HepG2 (cell line): ENCODE data around the gene PDK2. TPM values are rescaled to one million over a fixed set of nuclear protein-coding genes. Genes with fewer than 3 reads are reported as not detected.

Experiments
- AGO1 ChIP-seq: fragments of 200-400 bp; formaldehyde crosslinking; IDR thresholded peaks from 2 replicates; pipeline ENCODE4 v1.6.1; 2017; ENCODE audit warnings: mild to moderate bottlenecking, low read depth, low read length, moderate library complexity; ENCODE audit not compliant: poor library complexity, severe bottlenecking
- IRF1 ChIP-seq: sonication (generic); formaldehyde crosslinking; IDR thresholded peaks from 2 replicates; pipeline ENCODE4 v1.4.0; 2020; ENCODE audit warnings: low read depth, mild to moderate bottlenecking, missing genetic modification reagents
- JUNB ChIP-seq: sonication (generic); formaldehyde crosslinking; IDR thresholded peaks from 2 replicates; pipeline ENCODE4 v1.8.0; 2022; ENCODE audit warnings: missing genetic modification reagents, mild to moderate bottlenecking, borderline replicate concordance
- KLF6 ChIP-seq: IDR thresholded peaks from 2 replicates; pipeline ENCODE4 v1.8.0; 2016; ENCODE audit warnings: missing biosample characterization, missing genetic modification reagents
- MED13 ChIP-seq: sonication (generic); formaldehyde crosslinking; IDR thresholded peaks from 2 replicates; pipeline ENCODE4 v1.5.0; 2020; ENCODE audit warnings: missing genetic modification reagents
- MLLT10 ChIP-seq: sonication (generic); formaldehyde crosslinking; IDR thresholded peaks from 2 replicates; pipeline ENCODE4 v1.4.0; 2020; ENCODE audit warnings: missing genetic modification reagents
- PAXIP1 ChIP-seq: sonication (generic); formaldehyde crosslinking; conservative IDR thresholded peaks from 2 replicates; pipeline ENCODE4 v1.4.0; 2020; ENCODE audit warnings: mild to moderate bottlenecking, missing genetic modification reagents, moderate library complexity
- SMARCC2 ChIP-seq: fragments of 450-650 bp; IDR thresholded peaks from 2 replicates; pipeline ENCODE4 v1.6.1; 2017; ENCODE audit warnings: antibody characterized with exemption, mild to moderate bottlenecking
- SRF ChIP-seq: IDR thresholded peaks from 2 replicates; pipeline ENCODE4 v1.6.1; 2011; ENCODE audit warnings: mild to moderate bottlenecking, low read depth, low read length, moderate library complexity
- STAG1 ChIP-seq: sonication (generic); formaldehyde crosslinking; IDR thresholded peaks from 2 replicates; pipeline ENCODE4 v1.4.0; 2020; ENCODE audit warnings: missing genetic modification reagents
- ZBTB1 ChIP-seq: sonication (generic); formaldehyde crosslinking; IDR thresholded peaks from 2 replicates; pipeline ENCODE4 v1.4.0; 2020; ENCODE audit warnings: missing genetic modification reagents, borderline replicate concordance
- ZFP90 ChIP-seq: sonication (generic); formaldehyde crosslinking; IDR thresholded peaks from 2 replicates; pipeline ENCODE4 v1.8.0; 2022; ENCODE audit warnings: missing genetic modification reagents, mild to moderate bottlenecking, inconsistent platforms, borderline replicate concordance
- ZFP91 ChIP-seq: sonication (generic); formaldehyde crosslinking; IDR thresholded peaks from 2 replicates; pipeline ENCODE4 v1.9.0; 2022; ENCODE audit warnings: missing genetic modification reagents, mild to moderate bottlenecking, borderline replicate concordance
- ZNF224 ChIP-seq: sonication (generic); formaldehyde crosslinking; IDR thresholded peaks from 2 replicates; pipeline ENCODE4 v1.5.0; 2020; ENCODE audit warnings: mild to moderate bottlenecking, missing genetic modification reagents
- ZNF567 ChIP-seq: sonication (generic); formaldehyde crosslinking; IDR thresholded peaks from 2 replicates; pipeline ENCODE4 v1.8.1; 2023; ENCODE audit warnings: mild to moderate bottlenecking, missing genetic modification reagents, borderline replicate concordance
- ZNF574 ChIP-seq: sonication (generic); formaldehyde crosslinking; IDR thresholded peaks from 2 replicates; pipeline ENCODE4 v1.4.0; 2020; ENCODE audit warnings: missing genetic modification reagents
- ZNF652 ChIP-seq: IDR thresholded peaks from 2 replicates; pipeline ENCODE4 v1.6.1; 2016; ENCODE audit warnings: low read depth, borderline replicate concordance
- ZNF691 ChIP-seq: sonication (generic); formaldehyde crosslinking; IDR thresholded peaks from 2 replicates; pipeline ENCODE4 v1.4.0; 2020; ENCODE audit warnings: missing genetic modification reagents, low read depth, mild to moderate bottlenecking, borderline replicate concordance
- ZSCAN22 ChIP-seq: sonication (generic); formaldehyde crosslinking; IDR thresholded peaks from 2 replicates; pipeline ENCODE4 v1.4.0; 2020; ENCODE audit warnings: mild to moderate bottlenecking, missing genetic modification reagents
- polyA plus RNA-seq, 8 experiments: library from polyadenylated mRNA; depleted of rRNA in 3 of 8; stranded (reverse) in 7 of 8; unstranded in 1 of 8; fragments of >200 nt; fragmentation: Illumina TruSeq in 4 of 8; extraction: Trizol in 4 of 8; gene quantifications; 2 replicates each; pipeline versions ENCODE4 v1.2.1 to v1.2.3, GENCODE V29; 2011 to 2016; ENCODE audit warnings: low read depth in 4 of 8, missing spikeins in 1 of 8, mixed read lengths in 1 of 8; ENCODE audit not compliant: insufficient read depth in 1 of 8
- total RNA-seq, 5 experiments: library from RNA; depleted of rRNA; stranded (reverse); fragments of >200 nt; fragmentation: Illumina TruSeq; extraction: Trizol; gene quantifications; 2 replicates each; pipeline ENCODE4 v1.2.3, GENCODE V29; 2016; ENCODE audit warnings: low read depth in 1 of 5

The PDK2 gene
- total and polyA plus RNA-seq, 2 of the 13 experiments (the other 11 are each of a cell fraction or from before 2014, with no cell fraction given) = 18.5 to 59.7 TPM

- no peak for TF ChIP-seq ZSCAN22
- peak; percentile 51 for TF ChIP-seq ZNF574 (CRISPR knock-in tag)
- no peak for TF ChIP-seq IRF1
- peak; percentile 99 for TF ChIP-seq ZNF652 (CRISPR knock-in tag)
- peak; percentile 74 for TF ChIP-seq AGO1
- TF ChIP-seq SRF = no peak
- no peak; the same call in 1 of the 2 replicates for TF ChIP-seq KLF6 (CRISPR knock-in tag)
- TF ChIP-seq ZNF224 = 0 out of 2 replicates have a peak, but pooled peaks have one; percentile 53
- TF ChIP-seq ZBTB1 (CRISPR knock-in tag) = no peak; the same call in 1 of the 2 replicates
- TF ChIP-seq MED13 (CRISPR knock-in tag) = peak; percentile 1; the same call in 1 of the 2 replicates
- TF ChIP-seq ZFP91 (CRISPR knock-in tag) = peak; percentile 93
- peak; percentile 60 for TF ChIP-seq PAXIP1
- no peak for TF ChIP-seq JUNB (CRISPR knock-in tag)
- TF ChIP-seq ZNF691 (CRISPR knock-in tag) = peak; percentile 93; the same call in 1 of the 2 replicates
- no peak for TF ChIP-seq ZNF567
- TF ChIP-seq ZFP90 (CRISPR knock-in tag) = no peak; the same call in 1 of the 2 replicates
- TF ChIP-seq STAG1 (CRISPR knock-in tag) = no peak
- no peak for TF ChIP-seq MLLT10 (CRISPR knock-in tag)
- TF ChIP-seq SMARCC2 = no peak
Measured at GRCh38 chr17:50094753-50095619, at the start of gene PDK2 (continued).
